Left lung (tissue), 10 donors: Measurements from ENCODE around the gene NMNAT2. TPM values are rescaled to one million over a fixed set of nuclear protein-coding genes. Genes with fewer than 3 reads are reported as not detected.

Experiments
- ATAC-seq: fragments of 200-7000 bp; cut with Tn5 transposase; one replicate; pipeline ENCODE4 v1.9.1; 2020; ENCODE audit warnings: moderate library complexity
- DNase-seq, 4 donors: peaks; one replicate each; pipeline ENCODE4 v3.0.0-alpha.2; 2013 to 2020
- H3K27ac ChIP-seq, 2 donors: fragments of 200-600 bp; sonication (generic) in 1 of 2; one replicate each; pipeline versions ENCODE4 v1.5.0 to v1.8.0; 2020 to 2021
- H3K27me3 ChIP-seq, 2 donors: fragments of 200-600 bp; sonication (generic) in 1 of 2; one replicate each; pipeline versions ENCODE4 v1.5.0 to v1.8.0; 2020 to 2021
- H3K36me3 ChIP-seq, 2 donors: fragments of 200-600 bp; sonication (generic) in 1 of 2; one replicate each; pipeline versions ENCODE4 v1.5.0 to v1.8.0; 2020 to 2021
- H3K4me1 ChIP-seq, 2 donors: fragments of 200-600 bp; one replicate each; pipeline ENCODE4 v1.8.0; 2021
- H3K4me3 ChIP-seq, 2 donors: fragments of 200-600 bp; sonication (generic) in 1 of 2; one replicate each; pipeline versions ENCODE4 v1.5.0 to v1.8.0; 2020 to 2021; ENCODE audit warnings: mild to moderate bottlenecking in 1 of 2
- H3K9me3 ChIP-seq, 2 donors: fragments of 200-600 bp; sonication (generic) in 1 of 2; one replicate each; pipeline versions ENCODE4 v1.5.0 to v1.8.0; 2020 to 2021
- CTCF ChIP-seq, 2 donors: fragments of 200-600 bp; sonication (generic) in 1 of 2; IDR thresholded peaks; one replicate each; pipeline versions ENCODE4 v1.5.0 to v1.8.0; 2021; ENCODE audit warnings: antibody characterized with exemption in 2 of 2
- intact Hi-C, 2 donors: fragments of 100-400 bp; cut with DNase I; formaldehyde crosslinking; loops; one replicate each; pipeline versions ENCODE4 v1.11.2 to v1.14.2; 2022
- polyA plus RNA-seq, 6 donors: library from polyadenylated mRNA; unstranded; fragments of 120-200 nt; gene quantifications; one replicate each; pipeline ENCODE4 v1.2.1, GENCODE V29; 2013; ENCODE audit not compliant: insufficient read length in 6 of 6
- total RNA-seq, 2 donors: library from RNA; stranded (reverse); fragmentation: NEBNext Ultra II Directional; extraction: Animal tissue kit (Norgen Biotek cat#: 25700); gene quantifications; one replicate each; pipeline ENCODE4 v1.2.1, GENCODE V29; 2021
- donor health status: DM: no; HTN: yes; CAD: no.
- donor health status: DM: no; HTN: no; CAD: no.

Gene NMNAT2
- total and polyA plus RNA-seq, 8 donors: 1.1 to 2.9 (median 1.5) TPM

DNA sequence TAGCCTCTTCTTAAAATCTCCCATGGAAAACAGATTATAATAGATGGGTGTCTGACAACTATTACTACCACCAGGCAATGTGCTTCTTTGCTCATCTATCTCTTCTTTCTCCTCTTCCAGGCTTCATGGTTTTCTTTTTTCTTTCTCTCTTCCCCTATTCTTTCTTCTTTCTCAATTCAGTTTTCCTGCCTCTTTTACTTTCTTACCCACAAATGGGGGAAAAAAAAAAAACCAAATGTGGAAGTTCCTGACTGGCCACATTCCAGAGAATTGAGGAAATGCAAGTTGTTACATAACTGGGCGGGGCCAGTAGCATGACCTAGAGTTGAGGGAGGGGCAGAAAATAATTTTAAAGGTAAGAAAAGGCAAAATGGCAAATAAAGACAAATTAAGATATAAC is 43.2 kb upstream of the NMNAT2 start:
- intact Hi-C loops: no loop called here
- peak overlapping the region in 1 of 2 donors; percentile 65 for H3K27ac ChIP-seq
- ATAC-seq: peak; percentile 76

GRCh38 chr1:183460596-183460995 is 42.4 kb upstream of the NMNAT2 start:
- DNase-seq: no peak
- H3K27ac ChIP-seq: peak overlapping the region in 1 of 2 donors; percentile 65
- H3K4me1 ChIP-seq: peaks cover 2 to 23% of the 10 kb centered on the region in 2 donors
- H3K36me3 ChIP-seq: no peaks in the 10 kb centered on the region
- intact Hi-C loops: no loop called here
- no peak overlapping the region for H3K4me3 ChIP-seq
- no peaks in the 10 kb centered on the region for H3K27me3 ChIP-seq
- no peak for TF ChIP-seq CTCF (IDR thresholded peaks at IDR 0.05)
- H3K9me3 ChIP-seq: no peaks in the 10 kb centered on the region
- ATAC-seq: no peak

More for the DNA sequence above, 43.2 kb upstream of the NMNAT2 start:
- DNase-seq: peak in 1 of 4 donors; percentile 41
- no peak for TF ChIP-seq CTCF (IDR thresholded peaks at IDR 0.05)
- peaks cover 2 to 23% of the 10 kb centered on the region in 2 donors for H3K4me1 ChIP-seq
- no peaks in the 10 kb centered on the region for H3K36me3 ChIP-seq
- H3K9me3 ChIP-seq: no peaks in the 10 kb centered on the region
- no peaks in the 10 kb centered on the region for H3K27me3 ChIP-seq
- H3K4me3 ChIP-seq: no peak overlapping the region

GRCh38 chr1:183457449-183457848 is 39.3 kb upstream of the NMNAT2 start:
- no peaks in the 10 kb centered on the region for H3K27me3 ChIP-seq
- H3K36me3 ChIP-seq: no peaks in the 10 kb centered on the region
- H3K27ac ChIP-seq: no peak overlapping the region
- no peak overlapping the region for H3K4me3 ChIP-seq
- intact Hi-C loops: no loop called here
- ATAC-seq: no peak
- no peak for DNase-seq
- peaks cover 2 to 19% of the 10 kb centered on the region in 2 donors for H3K4me1 ChIP-seq
- TF ChIP-seq CTCF (IDR thresholded peaks at IDR 0.05): no peak
- no peaks in the 10 kb centered on the region for H3K9me3 ChIP-seq

- no peak for ATAC-seq
- Histone ChIP-seq H3K36me3 (no peaks in the 10 kb centered on the region), H3K27ac (no peak overlapping the region), H3K9me3 (no peaks in the 10 kb centered on the region), H3K27me3 (no peaks in the 10 kb centered on the region), H3K4me1 (peaks cover 2 to 13% of the 10 kb centered on the region in 2 donors), H3K4me3 (no peak overlapping the region)
- intact Hi-C loops: no loop called here
- DNase-seq: no peak
- no peak for TF ChIP-seq CTCF (IDR thresholded peaks at IDR 0.05)
These were observed 38.6 kb upstream of the NMNAT2 start for GRCh38 chr1:183456826-183457225.

DNA sequence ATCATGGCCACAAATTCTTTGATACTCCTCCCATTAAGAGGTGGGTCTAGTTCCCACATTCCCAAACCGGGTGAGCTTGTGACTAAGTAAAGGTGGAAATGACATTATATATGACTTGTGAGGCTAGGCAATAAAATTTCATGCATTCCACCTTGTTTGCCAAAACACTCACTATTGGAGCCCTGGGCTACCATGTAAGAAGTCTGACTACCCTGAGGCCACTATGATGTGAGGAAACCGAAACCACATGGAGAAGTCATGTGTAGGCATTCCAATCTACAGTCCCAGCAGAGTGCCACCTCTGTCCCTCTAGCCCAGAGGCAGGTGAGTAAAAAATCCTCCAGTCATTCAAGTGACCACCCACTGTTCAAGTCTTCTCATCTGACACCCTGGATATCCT is 36.2 kb upstream of the NMNAT2 start:
- no peak overlapping the region for H3K4me3 ChIP-seq
- no peaks in the 10 kb centered on the region for H3K4me1 ChIP-seq
- DNase-seq: no peak
- no peaks in the 10 kb centered on the region for H3K9me3 ChIP-seq
- no peaks in the 10 kb centered on the region for H3K36me3 ChIP-seq
- no peak for TF ChIP-seq CTCF (IDR thresholded peaks at IDR 0.05)
- H3K27me3 ChIP-seq: no peaks in the 10 kb centered on the region
- intact Hi-C loops: no loop called here
- ATAC-seq: no peak
- no peak overlapping the region for H3K27ac ChIP-seq
